HUES48 (cell line): Measurements from ENCODE around the gene OAF.

ENCODE experiments used
- H3K27ac ChIP-seq: one replicate; pipeline ENCODE4 v1.7.0; 2013; ENCODE audit warnings: low read depth, low read length, inconsistent platforms
- H3K27me3 ChIP-seq: 2 replicates; pipeline ENCODE4 v1.6.1; 2013; ENCODE audit warnings: mild to moderate bottlenecking, low read length; ENCODE audit not compliant: control insufficient read depth, insufficient read depth
- H3K36me3 ChIP-seq: 2 replicates; pipeline ENCODE4 v1.6.1; 2013; ENCODE audit warnings: low read length; ENCODE audit not compliant: control insufficient read depth, insufficient read depth
- H3K4me1 ChIP-seq: 2 replicates; pipeline ENCODE4 v1.6.1; 2013; ENCODE audit warnings: mild to moderate bottlenecking, low read length; ENCODE audit not compliant: control insufficient read depth, insufficient read depth
- H3K4me3 ChIP-seq: 2 replicates; pipeline ENCODE4 v1.5.1; 2013; ENCODE audit warnings: mild to moderate bottlenecking, low read depth, low read length
- H3K9ac ChIP-seq: 2 replicates; pipeline ENCODE4 v1.6.1; 2013; ENCODE audit warnings: mild to moderate bottlenecking, low read depth, low read length, moderate library complexity
- H3K9me3 ChIP-seq: 2 replicates; pipeline ENCODE4 v1.6.1; 2013; ENCODE audit warnings: low read length; ENCODE audit not compliant: control insufficient read depth, insufficient read depth

The OAF gene

DNA sequence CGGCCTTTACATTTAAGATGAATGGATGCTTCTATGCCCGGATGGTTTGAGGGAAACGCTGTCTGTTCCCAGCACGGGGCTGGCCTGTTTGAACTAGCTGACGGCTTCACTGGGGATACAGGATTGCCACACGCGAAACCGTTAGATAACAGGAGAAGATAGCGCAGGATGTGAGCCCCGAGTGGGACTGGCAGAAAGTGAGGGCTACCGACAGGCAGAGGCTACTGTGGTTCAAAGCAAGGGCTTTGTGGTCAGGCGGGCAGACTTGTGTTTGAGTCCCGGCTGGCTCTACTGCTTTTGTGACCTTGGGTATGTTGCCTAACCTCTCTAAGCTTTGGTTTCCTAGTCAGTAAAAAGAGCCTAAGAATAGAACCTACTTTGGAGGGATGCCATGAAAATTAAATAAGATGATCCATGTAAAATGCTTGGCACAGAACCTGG, 2.8 kb upstream of the OAF start:
- H3K27me3 ChIP-seq: peaks cover 88% of the 10 kb centered on the region
- H3K36me3 ChIP-seq: no peaks in the 10 kb centered on the region
- H3K9ac ChIP-seq: no peak overlapping the region
- no peak overlapping the region for H3K4me3 ChIP-seq
- no peak overlapping the region for H3K27ac ChIP-seq
- no peaks in the 10 kb centered on the region for H3K9me3 ChIP-seq
- H3K4me1 ChIP-seq: peaks cover 14% of the 10 kb centered on the region

DNA sequence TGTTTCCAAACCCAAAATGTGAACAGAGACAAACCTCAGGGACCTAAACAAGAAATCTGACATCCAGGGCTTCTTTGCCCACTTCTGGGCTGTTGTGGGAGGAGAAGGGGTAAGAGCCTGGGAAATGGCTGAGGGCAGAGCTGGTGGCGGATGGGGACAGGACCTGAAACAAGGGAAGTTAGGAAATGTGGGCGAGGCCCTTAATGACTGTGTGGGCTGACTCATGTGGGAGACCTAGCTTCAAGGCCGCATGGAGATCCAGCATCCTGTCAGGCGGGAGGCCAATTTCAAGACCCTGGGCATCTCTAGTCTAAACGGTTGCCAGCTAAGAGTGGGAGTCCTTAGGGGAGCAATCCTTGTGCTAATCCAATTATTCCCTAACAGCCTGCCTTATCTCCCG, 2.1 kb upstream of the OAF start:
- Histone ChIP-seq H3K9me3 (no peaks in the 10 kb centered on the region), H3K9ac (no peak overlapping the region), H3K27me3 (peaks cover 94% of the 10 kb centered on the region), H3K36me3 (no peaks in the 10 kb centered on the region), H3K4me3 (no peak overlapping the region), H3K4me1 (peaks cover 19% of the 10 kb centered on the region), H3K27ac (no peak overlapping the region)

DNA sequence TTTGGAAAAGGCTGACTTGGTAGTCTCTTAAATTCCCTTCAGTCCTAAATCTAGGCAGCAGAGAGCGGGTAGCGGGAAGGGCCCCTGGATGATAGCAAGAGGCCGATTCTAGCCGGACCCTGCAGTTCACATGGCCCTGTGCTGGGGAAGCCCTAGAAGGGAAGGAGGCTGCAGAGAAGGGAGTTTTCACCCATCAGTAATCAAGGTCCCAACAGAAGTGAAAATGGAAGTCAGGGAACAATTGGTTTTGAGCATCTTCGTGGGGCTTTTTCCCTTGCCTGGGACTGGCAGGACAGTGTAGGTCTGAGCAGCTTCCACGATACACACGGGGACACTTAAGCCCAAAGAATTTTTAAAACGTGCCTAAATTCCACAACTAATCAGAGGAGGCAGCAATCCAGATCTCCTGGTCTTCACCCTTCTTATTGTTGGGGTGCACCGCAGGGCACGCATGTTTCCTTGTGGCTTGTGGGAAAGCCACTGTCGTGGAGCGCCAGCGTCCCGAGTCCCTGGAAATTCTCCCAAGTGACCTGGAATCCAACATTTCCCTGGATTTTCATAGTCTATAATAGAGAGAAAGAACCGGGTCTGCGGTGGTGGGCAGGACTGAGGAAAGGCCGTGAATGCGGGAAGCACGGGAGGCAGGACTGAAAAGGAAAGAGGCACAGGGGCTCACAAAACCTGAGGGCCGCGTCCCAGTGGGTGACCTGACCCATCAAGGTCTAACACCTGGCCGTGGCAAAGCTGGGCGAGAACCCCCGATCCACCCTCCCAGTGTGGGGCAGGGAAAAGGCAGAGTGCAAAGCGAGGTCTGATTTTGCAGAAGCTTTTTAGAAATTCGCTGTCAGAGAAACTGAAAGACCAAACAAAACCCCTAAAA, 846 bp upstream of the OAF start:
- H3K36me3 ChIP-seq: no peaks in the 10 kb centered on the region
- H3K27me3 ChIP-seq: peaks cover 98% of the 10 kb centered on the region
- no peak overlapping the region for H3K9ac ChIP-seq

GRCh38 chr11:120211522-120212258, 858 bp downstream of the OAF start:
- H3K36me3 ChIP-seq: no peaks in the 10 kb centered on the region
- peaks cover 19% of the 10 kb centered on the region for H3K4me1 ChIP-seq
- peaks cover 98% of the 10 kb centered on the region for H3K27me3 ChIP-seq
- H3K27ac ChIP-seq: no peak overlapping the region
- H3K9ac ChIP-seq: no peak overlapping the region
- no peaks in the 10 kb centered on the region for H3K9me3 ChIP-seq
- peak overlapping the region; percentile 63 for H3K4me3 ChIP-seq

More for the DNA sequence above, 846 bp upstream of the OAF start:
- H3K9me3 ChIP-seq: no peaks in the 10 kb centered on the region
- H3K4me3 ChIP-seq: peak overlapping the region; percentile 63
- H3K4me1 ChIP-seq: peaks cover 19% of the 10 kb centered on the region
- H3K27ac ChIP-seq: no peak overlapping the region

GRCh38 chr11:120212259-120212878, 1.5 kb downstream of the OAF start:
- peaks cover 19% of the 10 kb centered on the region for H3K4me1 ChIP-seq
- no peak overlapping the region for H3K27ac ChIP-seq
- no peaks in the 10 kb centered on the region for H3K36me3 ChIP-seq
- H3K4me3 ChIP-seq: no peak overlapping the region
- H3K27me3 ChIP-seq: peaks cover 98% of the 10 kb centered on the region
- no peaks in the 10 kb centered on the region for H3K9me3 ChIP-seq
- H3K9ac ChIP-seq: no peak overlapping the region

- H3K9ac ChIP-seq: no peak overlapping the region
- H3K4me1 ChIP-seq: peaks cover 19% of the 10 kb centered on the region
- no peaks in the 10 kb centered on the region for H3K9me3 ChIP-seq
- H3K36me3 ChIP-seq: no peaks in the 10 kb centered on the region
- H3K27ac ChIP-seq: no peak overlapping the region
- peaks cover 98% of the 10 kb centered on the region for H3K27me3 ChIP-seq
- no peak overlapping the region for H3K4me3 ChIP-seq
Observed at GRCh38 chr11:120212926-120213325, 2.1 kb downstream of the OAF start.

- Histone ChIP-seq H3K4me1 (peaks cover 19% of the 10 kb centered on the region), H3K9me3 (no peaks in the 10 kb centered on the region), H3K9ac (no peak overlapping the region), H3K27ac (no peak overlapping the region), H3K27me3 (peaks cover 89% of the 10 kb centered on the region), H3K4me3 (no peak overlapping the region), H3K36me3 (no peaks in the 10 kb centered on the region)
Observed at GRCh38 chr11:120214581-120214980, 3.7 kb downstream of the OAF start.

DNA sequence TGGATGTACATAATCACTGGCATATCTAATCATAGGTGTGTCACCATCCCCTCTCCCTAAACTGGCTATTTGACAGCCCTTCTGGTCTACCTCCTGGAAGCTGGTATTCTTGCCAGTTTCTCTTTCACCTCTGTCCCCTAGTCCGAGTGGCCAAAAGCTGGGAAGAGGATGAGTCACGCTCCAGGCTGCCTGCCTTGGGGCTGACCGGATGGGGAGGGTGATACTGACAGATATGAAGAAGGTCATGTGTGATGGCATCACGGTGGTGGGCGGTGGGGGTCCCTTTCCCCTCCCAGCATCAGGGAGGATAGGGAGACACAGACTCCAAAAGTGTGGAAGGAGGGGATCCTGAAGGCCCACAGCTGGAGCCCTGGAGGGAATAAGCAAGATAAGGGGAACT, 4.8 kb downstream of the OAF start:
- Histone ChIP-seq H3K36me3 (no peaks in the 10 kb centered on the region), H3K4me3 (no peak overlapping the region), H3K4me1 (peaks cover 12% of the 10 kb centered on the region), H3K9ac (no peak overlapping the region), H3K27me3 (peaks cover 89% of the 10 kb centered on the region), H3K9me3 (no peaks in the 10 kb centered on the region), H3K27ac (no peak overlapping the region)

GRCh38 chr11:120216426-120217102, 5.7 kb downstream of the OAF start:
- Histone ChIP-seq H3K36me3 (no peaks in the 10 kb centered on the region), H3K9ac (no peak overlapping the region), H3K4me1 (peaks cover 12% of the 10 kb centered on the region), H3K4me3 (no peak overlapping the region), H3K27ac (no peak overlapping the region), H3K27me3 (peaks cover 84% of the 10 kb centered on the region), H3K9me3 (no peaks in the 10 kb centered on the region)

GRCh38 chr11:120217526-120217925, 6.7 kb downstream of the OAF start:
- Histone ChIP-seq H3K27ac (no peak overlapping the region), H3K4me1 (peaks cover 8% of the 10 kb centered on the region), H3K9ac (no peak overlapping the region), H3K36me3 (no peaks in the 10 kb centered on the region), H3K27me3 (peaks cover 74% of the 10 kb centered on the region), H3K4me3 (no peak overlapping the region), H3K9me3 (no peaks in the 10 kb centered on the region)
